Measurements from ENCODE around the gene PRSS50.

DNA sequence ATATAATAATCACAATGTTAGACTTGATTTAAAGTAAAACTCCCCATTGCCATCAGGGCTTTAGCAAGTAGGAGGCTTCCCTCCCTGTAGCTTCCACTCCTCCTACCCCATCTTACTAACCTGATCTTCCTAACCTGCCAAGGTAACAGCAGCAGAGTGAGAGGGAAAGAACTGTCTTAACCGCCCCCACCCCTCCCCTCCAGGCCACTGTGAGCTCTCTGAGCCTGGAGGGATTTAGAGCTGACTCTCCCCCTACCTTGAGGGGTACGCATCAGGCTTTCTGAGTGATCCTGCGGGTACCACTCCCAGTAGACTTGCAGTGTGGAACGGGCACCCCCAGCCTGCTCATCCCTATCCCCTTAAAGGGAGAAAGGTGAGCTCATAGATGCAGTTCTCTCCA, 11.4 kb upstream of the PRSS50 start:
- TF ChIP-seq, protein P1, sequence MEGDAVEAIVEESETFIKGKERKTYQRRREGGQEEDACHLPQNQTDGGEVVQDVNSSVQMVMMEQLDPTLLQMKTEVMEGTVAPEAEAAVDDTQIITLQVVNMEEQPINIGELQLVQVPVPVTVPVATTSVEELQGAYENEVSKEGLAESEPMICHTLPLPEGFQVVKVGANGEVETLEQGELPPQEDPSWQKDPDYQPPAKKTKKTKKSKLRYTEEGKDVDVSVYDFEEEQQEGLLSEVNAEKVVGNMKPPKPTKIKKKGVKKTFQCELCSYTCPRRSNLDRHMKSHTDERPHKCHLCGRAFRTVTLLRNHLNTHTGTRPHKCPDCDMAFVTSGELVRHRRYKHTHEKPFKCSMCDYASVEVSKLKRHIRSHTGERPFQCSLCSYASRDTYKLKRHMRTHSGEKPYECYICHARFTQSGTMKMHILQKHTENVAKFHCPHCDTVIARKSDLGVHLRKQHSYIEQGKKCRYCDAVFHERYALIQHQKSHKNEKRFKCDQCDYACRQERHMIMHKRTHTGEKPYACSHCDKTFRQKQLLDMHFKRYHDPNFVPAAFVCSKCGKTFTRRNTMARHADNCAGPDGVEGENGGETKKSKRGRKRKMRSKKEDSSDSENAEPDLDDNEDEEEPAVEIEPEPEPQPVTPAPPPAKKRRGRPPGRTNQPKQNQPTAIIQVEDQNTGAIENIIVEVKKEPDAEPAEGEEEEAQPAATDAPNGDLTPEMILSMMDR (conservative IDR thresholded peaks at IDR 0.05 in 1 of 2, IDR thresholded peaks at IDR 0.05 in 1 of 2; ENCODE audit: extremely low read depth in 1 of 2, insufficient read depth in 1 of 2, low read depth in 1 of 2, low read length in 2 of 2) = no peak
- no peak for TF ChIP-seq EZH2 (IDR thresholded peaks at IDR 0.05; ENCODE audit: borderline replicate concordance, low read length)

All from mammary epithelial cell (primary cell).